ENCODE data around the gene PRRX2.
A peak's percentile ranks its signal among the peaks of the same experiment; 100 is the strongest.
"Not testable (repeated sequence)": the region's sequence is repeated elsewhere in the genome, so short reads cannot be mapped to it uniquely, and the experiment has no call there.

The PRRX2 gene

GRCh38 chr9:129665389-129665775 lies at the start of gene PRRX2:
TSS of gene PRRX2 (plus strand) at chr9:129665647. CDS start at chr9:129665868, 221 bp downstream.
- peak; percentile 34 for DNase-seq

GRCh38 chr9:129617167-129617566 lies 48.3 kb upstream of the PRRX2 start:
- no peak for DNase-seq

GRCh38 chr9:129619787-129620668 lies 45.4 kb upstream of the PRRX2 start:
- no peak for DNase-seq

- DNase-seq = no peak
These were observed 44.7 kb upstream of the PRRX2 start, which contains the start of gene C9orf50 for GRCh38 chr9:129620669-129621295. TSS of gene C9orf50 (minus strand) at chr9:129621101. CDS start at chr9:129620574, 527 bp downstream.

- DNase-seq = no peak
These were observed 42.1 kb upstream of the PRRX2 start for GRCh38 chr9:129623331-129623730.

GRCh38 chr9:129624168-129624759 lies 41.2 kb upstream of the PRRX2 start:
- DNase-seq = peak; percentile 77

- no peak for DNase-seq
These were observed 40.5 kb upstream of the PRRX2 start for GRCh38 chr9:129624947-129625346.

GRCh38 chr9:129626079-129626624 lies 39.3 kb upstream of the PRRX2 start, which contains the start of gene NTMT1:
TSS of gene NTMT1 (plus strand) at chr9:129626163. CDS start at chr9:129632704, 6,541 bp downstream.
- peak; percentile 89 for DNase-seq

- peak; percentile 41 for DNase-seq
These were observed 38.7 kb upstream of the PRRX2 start for GRCh38 chr9:129626625-129627284.

GRCh38 chr9:129627556-129628440 lies 37.6 kb upstream of the PRRX2 start:
- no peak for DNase-seq

- no peak for DNase-seq
These were observed 36.7 kb upstream of the PRRX2 start for GRCh38 chr9:129628709-129629108.

- no peak for DNase-seq
These were observed 36.1 kb upstream of the PRRX2 start for GRCh38 chr9:129629251-129629820.

GRCh38 chr9:129630967-129631673 lies 34.3 kb upstream of the PRRX2 start:
- peak; percentile 29 for DNase-seq

- no peak for DNase-seq
These were observed 33.7 kb upstream of the PRRX2 start for GRCh38 chr9:129631674-129632129.

- no peak for DNase-seq
These were observed 33.0 kb upstream of the PRRX2 start for GRCh38 chr9:129632460-129632859.

- no peak for DNase-seq
These were observed 32.2 kb upstream of the PRRX2 start for GRCh38 chr9:129633207-129633606.

GRCh38 chr9:129633848-129634247 lies 31.6 kb upstream of the PRRX2 start:
- no peak for DNase-seq

- no peak for DNase-seq
These were observed 30.1 kb upstream of the PRRX2 start for GRCh38 chr9:129635099-129636065.

- not testable (repeated sequence) for DNase-seq
These were observed 29.1 kb upstream of the PRRX2 start for GRCh38 chr9:129636343-129636742.

Data from activated naive CD4-positive, alpha-beta T cell treated with Interleukin-2 at 50 U/mL for 16 hours (primary cell).